Stimulated activated CD4-positive, alpha-beta T cell treated with anti-CD3 and anti-CD28 coated beads, Interleukin-1b, Interleukin-23, amount 100 ng/mL, for 24 hours (primary cell): ENCODE data around the gene SREK1IP1.
"Not testable (repeated sequence)": the region's sequence is repeated elsewhere in the genome, so short reads cannot be mapped to it uniquely, and the experiment has no call there.

Experiments
- DNase-seq, 4 experiments: peaks; one replicate each; pipeline ENCODE4 v3.0.0-alpha.2; 2020; ENCODE audit warnings: low read depth in 4 of 4, low spot score in 1 of 4

Gene SREK1IP1

DNA sequence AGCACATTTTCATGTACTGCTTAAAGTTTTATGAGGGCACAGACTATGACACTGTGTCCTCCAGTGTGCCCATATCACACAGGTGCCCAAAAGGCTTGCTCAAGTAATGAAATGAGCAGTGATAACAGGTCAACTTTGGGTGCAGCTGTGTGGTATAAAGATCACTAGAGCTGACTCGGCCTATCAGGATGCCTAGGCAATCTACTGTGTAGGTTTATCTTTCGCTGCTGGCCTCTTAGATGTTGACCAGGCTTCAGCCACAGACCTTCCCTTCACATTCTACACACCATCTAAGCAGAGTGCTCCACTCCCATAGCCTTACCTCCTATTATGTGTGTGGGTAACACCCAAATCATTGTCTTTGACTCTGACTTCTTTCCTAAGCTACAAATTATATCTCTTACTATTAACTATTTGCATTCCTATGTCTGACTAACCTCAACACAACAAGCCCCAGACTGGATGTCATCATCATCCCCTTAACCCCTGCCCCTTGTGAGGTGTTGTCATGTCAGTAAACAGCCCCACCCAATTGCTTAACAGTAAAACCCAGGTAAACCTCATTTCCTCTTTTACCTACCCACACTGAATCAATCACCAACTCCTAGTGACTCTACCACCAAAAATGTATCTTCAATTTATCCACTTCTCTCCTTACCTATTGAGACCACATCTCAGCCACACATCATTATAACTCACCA, 2.5 kb downstream of the SREK1IP1 start:
- DNase-seq, result no peak

DNA sequence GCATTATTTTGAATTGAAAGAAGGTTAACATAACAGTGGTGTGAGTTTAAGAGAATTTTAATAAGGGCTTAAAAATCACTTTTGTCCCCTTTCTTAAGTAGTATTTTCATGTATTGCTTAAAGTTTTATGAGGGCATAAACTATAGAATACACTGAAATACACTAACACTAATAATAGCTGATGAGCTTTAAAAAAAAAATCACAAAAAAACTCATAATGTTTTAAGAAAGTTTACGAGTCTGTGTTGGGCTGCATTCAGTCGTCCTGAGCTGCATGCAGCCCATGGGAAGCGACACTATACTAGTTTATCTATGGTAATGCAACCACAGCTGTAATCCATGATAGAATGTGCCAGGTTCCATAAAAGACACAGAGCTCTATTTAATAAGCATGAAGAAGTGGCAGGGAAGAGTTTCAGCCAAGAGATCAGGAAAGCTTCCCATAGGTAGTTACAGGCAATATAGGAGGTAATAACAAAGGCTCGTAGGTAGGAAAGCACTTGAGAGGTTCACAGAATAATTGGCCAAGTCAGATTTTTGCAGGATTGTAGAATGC, 4.5 kb downstream of the SREK1IP1 start:
- no peak for DNase-seq

DNA sequence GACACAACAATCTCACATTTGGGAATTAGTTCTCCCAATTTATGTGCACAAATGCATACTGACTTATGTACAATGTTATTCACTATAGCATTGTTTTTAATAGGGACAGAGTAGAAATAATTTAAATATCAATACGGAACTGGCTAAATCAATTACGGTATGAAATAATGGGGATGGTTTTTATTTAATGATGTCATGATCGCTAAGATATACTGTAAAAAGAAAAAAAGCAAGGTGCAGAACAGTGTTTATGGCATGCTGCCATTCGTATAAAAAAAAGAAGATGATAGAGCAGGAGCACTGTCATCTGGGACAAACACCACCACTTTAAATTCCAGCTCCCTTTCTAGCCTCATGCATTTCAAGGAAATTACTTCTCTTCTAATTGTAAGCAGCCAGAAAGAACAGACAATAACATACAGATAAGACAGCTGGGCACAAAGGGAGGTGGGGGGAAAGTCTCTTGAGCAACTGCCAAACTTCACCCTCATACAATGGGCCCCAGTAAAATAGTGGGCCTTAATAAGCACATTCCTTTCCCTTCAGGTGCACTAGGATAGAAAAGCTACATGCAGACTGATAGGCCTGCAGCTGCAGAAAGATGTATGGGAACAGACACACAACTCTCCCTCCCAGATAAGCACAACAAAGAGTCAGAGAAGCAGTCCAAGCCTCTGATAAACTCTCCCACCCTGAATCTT, 8.4 kb downstream of the SREK1IP1 start:
- no peak for DNase-seq

DNA sequence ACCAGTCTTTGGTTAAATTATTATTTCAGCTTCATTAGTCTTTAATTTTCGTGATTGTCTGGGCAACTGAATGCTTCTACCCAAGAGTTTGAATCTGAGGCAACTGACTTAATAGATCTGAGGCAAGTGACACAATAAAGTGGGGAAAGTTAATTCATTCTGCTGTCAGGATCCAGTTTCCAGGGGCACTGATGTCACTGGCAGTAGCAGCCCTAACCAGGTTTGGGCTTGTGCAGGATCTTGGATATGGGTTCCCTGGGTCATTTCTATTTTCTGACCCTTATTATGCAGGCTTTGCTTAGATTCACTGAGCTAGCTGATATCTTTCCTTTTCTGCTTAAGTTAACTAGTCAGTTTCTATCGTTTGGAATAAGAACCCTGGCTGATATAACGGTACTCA, 9.6 kb downstream of the SREK1IP1 start:
- DNase-seq, result no peak

DNA sequence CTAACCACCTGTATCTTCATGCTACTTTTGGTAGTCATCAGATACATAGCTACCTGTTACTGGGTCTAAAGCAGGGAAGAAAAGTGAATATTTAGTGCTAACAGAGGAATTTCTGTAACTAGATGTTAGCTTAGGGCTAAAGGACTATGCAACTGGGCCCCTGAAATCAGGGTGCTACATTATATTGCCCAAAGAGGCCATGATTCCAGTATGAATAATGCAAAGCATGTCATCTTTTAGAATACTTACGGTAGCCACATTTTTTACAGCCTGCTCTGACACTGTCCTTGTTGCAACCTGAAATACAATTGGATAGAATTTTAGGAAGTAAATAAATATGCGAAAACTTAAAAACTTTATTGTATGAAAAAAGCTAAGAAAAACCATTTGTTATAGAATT, 14.4 kb downstream of the SREK1IP1 start:
- DNase-seq, result no peak

DNA sequence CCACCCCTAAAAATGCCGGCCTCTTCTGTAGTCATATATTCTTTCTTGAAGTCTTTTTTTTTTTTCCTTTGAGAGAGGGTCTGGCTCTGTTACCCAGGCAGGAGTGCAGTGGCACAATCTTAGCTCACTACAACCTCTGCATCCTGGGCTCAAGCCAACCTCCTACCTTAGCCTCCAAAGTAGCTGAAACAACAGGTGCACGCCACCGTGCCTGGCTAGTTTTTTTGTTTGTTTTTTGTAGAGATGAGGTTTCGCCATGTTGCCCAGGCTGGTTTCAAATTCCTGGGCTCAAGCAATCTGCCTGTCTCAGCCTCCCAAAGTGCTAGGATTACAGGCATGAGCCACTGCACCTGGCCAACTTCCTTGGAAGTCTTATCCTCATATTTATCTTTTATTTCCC, 19.1 kb downstream of the SREK1IP1 start:
- DNase-seq, result no peak

DNA sequence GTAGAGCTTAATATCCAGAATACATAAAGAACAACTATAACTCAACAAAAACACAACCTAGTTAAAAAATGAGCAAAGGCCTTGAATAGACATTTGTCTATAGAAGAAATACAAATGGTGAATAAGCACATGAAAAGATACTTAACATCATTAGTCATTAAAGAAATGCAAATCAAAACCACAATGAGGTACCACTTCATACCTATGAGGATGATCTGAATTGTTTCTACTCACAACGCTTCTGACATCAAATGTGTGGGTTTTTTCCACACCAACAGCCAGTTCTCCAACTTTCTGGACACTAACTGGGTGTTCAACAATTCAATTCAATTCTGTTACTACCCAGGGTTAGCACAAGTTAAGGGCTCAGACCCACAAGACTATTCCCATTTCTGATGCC, 22.0 kb downstream of the SREK1IP1 start:
- DNase-seq, result no peak

DNA sequence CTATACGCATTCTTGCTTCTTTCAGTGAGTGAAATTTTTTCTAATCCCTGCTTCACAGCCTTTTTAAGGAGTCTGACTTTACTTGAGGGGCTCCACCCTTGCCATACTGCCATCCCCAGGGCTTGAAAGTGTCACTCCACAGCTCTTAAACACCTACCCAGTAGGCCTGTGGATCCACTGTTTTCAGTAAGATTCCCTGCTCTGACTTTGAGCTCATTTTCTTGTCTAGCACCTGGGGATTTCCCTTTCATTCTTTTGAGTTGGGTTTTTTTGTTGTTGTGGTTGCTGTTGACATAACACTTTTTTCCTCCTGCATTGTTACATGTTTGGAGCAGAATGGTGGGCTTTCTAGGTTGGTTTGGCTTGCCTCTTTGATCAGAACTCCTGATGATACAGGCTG, 23.6 kb downstream of the SREK1IP1 start:
- DNase-seq, result no peak

DNA sequence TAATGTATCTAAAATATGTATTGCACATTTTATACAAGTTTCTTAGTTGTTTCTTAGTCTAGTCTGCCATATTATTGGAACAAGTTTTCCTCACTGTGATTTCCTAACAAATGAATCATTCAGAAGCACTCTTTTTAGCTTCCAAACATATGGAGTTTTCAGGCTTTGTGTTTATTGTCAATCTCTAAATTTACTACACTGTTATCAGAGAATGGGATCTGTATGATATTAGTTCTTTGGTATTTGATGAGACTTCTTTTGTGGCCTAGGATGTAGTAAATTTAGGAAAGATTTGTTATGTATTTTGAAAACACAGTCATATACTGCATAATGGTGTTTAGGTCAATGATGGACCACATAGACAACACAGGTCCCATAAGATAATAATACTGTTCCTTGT, 25.7 kb downstream of the SREK1IP1 start:
- DNase-seq, result no peak

DNA sequence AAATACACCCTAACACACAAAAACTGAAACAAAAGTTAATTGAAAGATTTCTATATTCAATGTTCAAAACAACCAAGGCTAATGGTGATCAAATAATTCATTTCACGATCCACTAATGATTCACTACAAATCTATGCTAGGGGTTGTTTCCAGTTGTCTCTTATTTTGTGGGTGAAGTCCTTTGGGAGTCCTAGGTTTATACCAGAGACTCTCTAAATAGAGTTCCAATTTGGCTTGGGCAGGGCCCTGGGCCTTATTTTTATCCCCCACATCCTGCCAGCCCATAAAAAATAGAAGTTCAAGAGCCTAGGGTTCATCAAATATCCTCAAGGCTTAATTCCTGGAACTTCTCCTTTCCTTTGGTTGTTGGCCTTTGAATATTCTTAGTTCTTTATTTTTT, 26.1 kb downstream of the SREK1IP1 start:
- no peak for DNase-seq

DNA sequence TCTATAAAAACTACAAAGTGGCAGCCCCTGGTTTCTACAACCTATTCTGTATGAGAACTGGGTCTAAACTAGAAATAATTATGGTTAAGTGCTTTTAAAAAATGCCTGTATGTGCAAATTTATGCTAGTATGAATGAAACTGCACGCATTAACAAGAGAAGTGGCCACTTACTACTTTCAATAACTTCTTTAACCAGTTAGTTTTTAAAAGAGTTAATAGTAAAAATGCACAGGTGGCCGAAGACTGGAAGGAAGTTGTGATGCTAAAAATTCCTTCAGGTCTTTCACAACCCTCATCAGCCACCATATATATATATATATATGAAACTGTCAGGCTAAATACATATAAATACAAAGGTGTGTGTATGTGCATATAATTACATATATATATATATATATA, 41.3 kb downstream of the SREK1IP1 start:
- no peak for DNase-seq

DNA sequence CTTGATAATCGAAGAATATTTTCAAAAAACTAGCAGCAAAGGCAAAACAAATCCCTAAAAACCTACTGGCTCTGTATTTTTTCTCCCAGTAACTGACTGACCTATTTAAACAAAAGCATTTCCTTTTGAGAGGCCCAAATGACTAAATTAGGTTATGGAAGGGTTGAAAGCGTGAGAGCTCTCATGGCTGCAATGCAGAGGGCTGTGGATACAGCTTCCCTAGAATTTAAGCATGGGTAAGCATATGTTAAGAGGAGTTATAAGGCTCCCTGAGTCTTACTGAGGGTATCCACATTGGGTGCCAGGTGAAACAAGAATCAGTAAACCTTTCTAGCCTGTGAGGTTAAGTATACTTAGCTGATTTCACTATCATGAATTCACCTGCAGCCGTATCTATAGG, 45.9 kb downstream of the SREK1IP1 start:
- DNase-seq, result no peak

DNA sequence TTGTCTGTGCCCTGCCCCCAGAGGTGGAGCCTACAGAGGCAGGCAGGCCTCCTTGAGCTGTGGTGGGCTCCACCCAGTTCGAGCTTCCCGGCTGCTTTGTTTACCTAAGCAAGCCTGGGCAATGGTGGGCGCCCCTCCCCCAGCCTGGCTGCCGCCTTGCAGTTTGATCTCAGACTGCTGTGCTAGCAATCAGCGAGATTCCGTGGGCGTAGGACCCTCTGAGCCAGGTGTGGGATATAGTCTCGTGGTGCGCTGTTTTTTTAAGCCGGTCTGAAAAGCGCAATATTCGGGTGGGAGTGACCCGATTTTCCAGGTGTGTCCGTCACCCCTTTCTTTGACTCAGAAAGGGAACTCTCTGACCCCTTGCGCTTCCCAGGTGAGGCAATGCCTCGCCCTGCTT, 54.0 kb downstream of the SREK1IP1 start:
- not testable (repeated sequence) for DNase-seq

DNA sequence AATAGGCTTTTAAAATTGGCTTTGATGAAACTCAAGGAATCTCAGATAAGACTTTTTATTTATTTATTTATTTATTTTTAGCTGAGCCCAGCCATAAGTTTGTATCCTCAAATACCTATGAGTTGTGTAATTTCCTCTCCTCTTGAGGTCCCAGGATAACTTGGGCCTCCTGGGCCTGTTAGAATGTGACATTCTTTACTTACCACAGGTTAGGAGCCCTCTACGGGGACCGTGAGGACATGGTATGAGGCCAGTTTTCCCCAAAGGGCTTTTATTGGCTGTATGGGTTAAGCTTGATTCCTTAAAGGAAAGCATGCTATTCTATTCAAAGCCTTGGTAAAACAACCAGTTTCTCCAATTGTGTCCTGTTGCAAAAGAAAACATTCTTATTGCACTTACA, 61.3 kb downstream of the SREK1IP1 start:
- no peak for DNase-seq

DNA sequence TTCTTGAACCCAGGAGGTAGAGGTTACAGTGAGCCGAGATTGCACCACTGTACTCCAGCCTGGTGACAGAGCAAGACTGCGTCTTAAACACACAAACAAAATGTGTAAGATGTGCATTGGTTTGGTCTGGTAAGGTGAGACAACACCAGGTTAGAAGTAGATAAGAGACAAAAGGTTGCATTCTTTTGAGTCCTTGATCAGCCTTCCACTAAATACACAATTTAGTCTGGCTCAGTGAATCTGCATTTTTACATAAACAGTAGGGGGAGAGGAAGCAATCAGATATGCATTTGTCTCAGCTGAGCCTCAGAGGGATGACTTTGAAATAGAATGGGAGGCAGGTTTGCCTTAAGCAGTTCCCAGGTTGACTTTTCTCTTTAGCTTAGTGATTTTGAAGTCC, 62.4 kb downstream of the SREK1IP1 start:
- not testable (repeated sequence) for DNase-seq

DNA sequence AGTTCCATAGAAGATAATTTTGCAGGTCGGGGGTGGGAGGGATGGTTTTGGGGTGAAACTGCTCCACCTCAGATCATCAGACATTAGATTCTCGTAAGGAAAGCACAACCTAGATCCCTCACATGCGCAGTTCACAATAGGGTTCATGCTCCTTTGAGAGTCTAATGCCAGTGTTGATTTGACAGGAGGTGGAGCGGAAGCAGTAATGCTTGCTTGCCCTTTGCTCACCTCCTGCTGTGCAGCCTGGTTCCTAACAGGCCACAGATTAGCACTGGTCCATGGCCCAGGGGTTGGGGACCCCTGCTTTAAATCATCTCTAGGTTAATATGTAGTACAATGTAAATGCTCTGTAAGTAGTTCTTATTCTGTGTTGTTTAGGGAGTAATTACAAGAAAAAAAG, 67.7 kb downstream of the SREK1IP1 start:
- DNase-seq, result no peak

DNA sequence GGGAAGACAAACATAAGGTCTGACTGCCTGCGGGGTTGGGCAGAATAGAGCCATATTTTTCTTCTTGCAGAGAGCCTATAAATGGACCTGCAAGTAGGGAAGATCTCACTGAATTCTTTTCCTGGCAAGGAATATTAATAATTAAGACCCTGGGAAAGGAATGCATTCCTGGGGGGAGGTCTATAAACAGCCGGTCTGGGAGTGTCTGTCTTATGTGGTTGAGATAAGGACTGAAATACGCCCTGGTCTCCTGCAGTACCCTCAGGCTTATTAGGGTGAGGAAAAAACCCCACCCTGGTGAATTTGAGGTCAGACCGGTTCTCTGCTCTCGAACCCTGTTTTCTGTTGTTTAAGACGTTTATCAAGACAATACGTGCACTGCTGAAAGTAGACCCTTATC, 72.1 kb downstream of the SREK1IP1 start:
- DNase-seq, result not testable (repeated sequence)

DNA sequence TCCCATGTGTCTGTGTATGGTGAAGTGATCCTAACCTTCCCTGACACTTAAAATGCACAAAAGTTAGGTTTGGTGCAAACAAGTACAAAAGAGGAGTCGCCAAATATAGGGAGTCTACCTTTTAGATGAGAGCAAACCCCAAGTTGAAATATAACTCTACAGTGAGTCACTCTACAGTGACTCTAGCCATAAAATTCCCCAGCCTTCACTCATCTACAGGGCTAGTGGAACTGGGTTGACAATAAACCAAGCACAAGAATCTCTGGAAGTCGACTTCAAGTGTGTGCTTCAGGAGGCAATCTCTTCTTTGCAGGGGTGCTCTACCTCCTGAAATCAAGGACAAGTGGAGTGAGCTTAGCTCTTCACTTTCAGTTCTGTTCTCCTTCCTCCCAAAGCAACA, 74.9 kb downstream of the SREK1IP1 start:
- DNase-seq, result no peak

DNA sequence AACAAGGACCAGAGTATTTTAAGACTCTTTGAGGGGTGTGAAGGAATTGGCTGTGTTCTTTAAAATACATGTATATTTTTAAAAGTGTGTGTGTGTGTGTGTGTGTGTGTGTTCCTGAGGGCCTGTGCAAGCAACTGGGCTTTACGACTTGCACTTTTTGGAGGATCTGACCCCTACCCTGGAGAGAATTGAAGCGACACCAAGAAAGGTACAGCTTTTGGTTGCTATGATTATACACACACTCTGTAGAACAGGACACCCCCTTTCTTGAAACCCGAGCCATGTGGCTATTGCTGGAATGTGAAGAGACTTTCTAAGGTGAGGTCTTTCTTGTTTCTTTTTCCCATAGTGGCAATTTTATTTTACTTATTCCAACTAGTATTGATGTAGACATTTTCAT, 77.2 kb downstream of the SREK1IP1 start:
- no peak for DNase-seq

DNA sequence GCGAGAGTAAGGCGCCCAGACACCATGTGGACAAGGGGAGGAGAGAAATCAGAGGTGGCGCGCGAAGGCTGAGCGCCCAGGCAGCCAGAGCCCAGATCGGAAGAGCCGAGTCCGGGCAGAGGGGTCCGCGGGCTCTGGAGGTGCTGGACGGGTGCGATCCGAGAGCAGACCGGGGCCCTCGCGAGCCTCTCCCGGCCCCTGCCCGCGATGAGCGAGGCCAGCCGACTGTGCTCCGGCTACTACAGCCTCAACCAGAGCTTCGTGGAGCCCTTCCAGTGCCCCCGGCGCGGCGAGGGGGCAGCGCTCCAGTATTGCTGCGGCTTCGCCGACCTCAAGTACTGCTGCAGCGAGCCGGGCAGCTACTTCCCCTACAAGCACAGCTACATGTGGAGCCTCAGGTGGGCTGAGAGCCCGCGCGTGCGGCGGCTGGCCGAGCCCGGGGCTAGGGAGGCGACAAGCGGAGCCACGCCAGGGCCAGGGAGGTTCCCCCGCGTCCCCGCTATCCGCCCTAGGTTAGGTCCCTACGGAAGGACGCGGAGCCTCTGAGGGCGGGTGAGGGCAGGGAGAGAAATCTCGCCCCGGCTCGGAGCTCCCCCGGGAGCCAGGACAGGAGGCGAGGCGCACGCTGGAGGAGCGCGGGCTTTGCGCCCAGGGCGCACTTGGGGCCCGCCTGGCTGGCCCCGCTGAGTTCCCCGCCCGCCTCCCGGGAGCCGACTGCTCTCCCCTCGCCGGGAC, 77.9 kb downstream of the SREK1IP1 start, which contains the start of gene SHISAL2B:
Gene SHISAL2B (plus strand): TSS at position 87 of the 735 bp plus-strand sequence. CDS start 121 bp downstream, at position 208.
- no peak for DNase-seq

DNA sequence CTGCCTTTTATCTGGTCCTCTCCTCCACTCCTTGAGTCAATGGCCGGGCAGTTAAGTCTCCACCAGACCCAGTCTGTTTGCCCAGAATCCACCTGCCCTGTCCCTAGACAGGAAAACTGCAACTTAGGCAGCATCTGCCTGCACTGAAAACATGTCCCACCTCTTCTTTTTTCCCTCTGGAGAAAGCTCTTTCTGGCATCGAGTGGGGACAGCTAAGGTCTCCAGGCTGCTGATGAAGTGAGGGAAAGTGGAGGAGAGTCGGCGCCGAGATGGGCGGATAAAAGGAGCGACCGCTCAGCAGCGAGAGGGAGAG, 78.4 kb downstream of the SREK1IP1 start:
- no peak for DNase-seq

DNA sequence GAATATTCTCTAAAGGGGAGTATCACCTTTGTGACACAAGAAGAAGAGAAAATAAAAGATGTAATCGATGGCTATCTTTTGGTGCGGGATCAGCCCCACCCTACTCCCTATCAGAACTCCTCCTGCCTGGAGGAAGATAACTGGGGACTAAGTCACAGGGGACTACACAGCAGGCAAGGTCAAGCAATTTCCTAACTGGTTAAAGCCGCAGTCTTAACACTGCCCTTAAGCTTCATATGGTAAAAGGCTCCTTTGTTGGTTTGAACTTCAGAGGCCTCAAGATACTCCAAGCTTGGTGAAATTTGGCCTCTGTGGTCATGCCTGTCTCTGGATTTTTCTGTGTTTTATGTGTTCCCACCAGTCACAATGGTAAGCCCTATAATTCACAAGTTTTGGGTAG, 79.5 kb downstream of the SREK1IP1 start:
- no peak for DNase-seq
